ENCODE data around the gene CST2.
"Not testable (repeated sequence)": the region's sequence is repeated elsewhere in the genome, so short reads cannot be mapped to it uniquely, and the experiment has no call there.

The CST2 gene

DNA sequence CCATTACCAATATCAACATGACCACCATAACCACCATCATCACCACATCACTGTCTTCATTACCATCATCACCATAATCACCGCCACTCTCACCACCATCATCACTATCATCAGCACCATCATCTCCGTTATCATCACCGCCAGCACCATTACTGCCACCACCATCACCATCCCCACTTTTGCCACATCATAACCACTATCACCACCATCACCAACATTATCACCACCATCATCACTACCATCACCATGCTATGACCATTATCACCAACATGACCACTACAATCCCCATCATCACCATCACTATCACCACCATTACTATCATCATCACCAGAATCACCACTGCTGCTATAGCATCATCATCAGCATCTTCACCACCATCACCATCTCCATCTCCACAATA, 25.7 kb downstream of the CST2 start:
- DNase-seq = no peak

DNA sequence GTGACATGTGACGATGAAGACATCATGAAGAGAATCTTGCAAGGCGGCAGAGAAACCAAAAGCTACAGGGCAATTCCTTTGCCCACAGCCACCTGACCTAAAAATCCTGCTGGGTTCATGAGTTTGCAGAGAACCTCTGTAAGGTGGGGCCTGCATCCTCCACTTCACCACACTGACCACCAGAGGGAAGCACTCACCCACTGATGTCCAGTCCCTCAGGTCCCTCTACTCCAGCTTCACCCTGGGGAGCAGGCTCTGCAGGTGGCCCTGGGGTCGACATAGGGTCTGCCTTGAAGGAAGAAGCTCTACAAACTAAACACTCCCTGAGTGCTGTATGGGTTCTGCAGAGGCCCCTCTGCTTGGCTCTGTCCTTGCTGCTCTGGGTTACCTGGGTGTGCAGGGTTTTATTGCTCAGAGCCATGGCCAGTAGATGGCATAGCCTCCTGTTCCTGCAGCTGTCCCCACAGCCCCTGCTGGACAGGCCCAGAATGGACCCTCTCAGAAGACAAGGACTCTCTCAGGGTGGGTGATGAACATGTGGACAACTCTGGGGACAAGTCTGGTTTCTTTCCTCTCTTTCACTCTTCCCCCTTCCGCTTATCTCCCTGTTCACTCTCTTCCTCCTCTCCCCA, 27.2 kb downstream of the CST2 start:
- DNase-seq = not testable (repeated sequence)

DNA sequence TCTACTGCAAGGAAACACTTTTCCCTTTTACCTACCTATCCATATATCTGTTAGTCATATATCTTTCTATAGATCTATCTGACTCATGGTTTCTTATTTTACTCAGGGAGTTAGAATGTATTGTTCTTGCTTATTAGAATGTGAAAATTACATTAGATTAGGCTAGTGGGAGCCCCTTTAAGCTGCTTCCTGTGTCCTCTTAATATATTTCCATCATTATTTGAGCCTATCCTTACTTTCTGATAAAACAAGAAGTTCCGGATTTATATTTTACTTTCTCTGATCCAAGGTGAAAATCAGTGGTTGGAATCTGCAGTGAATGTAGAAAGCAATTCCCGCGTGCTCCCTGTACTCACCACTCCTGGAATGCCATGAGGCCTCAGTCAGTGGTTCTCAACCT, 31.0 kb downstream of the CST2 start:
- no peak for DNase-seq

DNA sequence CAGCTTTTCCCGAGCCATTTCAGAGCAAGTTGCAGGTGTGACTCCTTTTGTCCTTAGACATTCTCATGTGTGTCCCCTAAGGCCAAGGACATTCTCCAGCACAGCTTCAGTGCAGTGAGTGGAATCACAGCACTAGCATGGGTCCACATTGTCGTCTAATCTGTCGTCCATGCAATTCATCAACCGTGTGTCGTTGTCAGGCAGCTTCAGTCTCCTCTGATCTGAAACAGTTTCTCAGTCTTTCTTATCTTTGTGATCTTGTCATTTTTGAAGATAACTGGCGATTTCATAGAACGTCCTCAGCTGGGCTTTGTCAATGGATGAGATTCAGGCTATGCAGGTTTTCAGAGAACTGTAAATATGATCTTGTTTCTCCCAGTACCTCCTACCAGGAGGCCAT, 31.7 kb downstream of the CST2 start:
- DNase-seq = no peak

DNA sequence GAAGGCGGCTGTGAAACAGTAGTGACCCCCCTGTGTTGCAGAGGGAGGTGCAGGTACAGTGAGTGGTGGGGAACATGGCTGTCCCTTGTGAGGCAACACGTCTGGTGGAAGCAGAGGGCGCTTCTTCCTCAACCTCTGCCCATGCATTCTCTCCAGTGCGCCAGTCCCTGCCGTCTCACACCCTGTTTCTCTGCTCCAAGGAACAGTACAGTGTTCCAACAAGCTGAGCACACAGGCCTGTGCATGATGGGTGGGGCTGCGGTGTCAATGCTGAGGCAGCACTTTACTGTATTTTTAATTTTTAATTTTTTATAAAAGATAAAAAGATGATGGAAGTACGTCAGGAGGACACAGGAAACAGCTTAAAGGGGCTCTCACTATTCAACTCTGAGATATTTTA, 32.5 kb downstream of the CST2 start:
- DNase-seq = no peak

DNA sequence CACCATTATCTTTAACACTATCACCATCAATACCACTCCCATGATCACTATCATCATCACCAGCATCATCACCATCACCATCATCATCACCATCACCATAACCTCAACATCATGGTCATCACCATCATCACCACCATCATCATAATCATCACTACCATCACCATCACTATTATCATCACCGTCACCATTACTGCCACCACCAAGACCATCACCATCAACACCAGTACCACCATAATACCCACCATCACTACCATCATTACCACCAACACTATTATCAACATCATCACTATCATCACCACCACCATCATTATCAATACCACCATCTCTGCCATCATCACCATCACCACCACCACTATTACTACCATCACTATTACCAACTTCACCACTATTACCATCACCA, 43.1 kb downstream of the CST2 start:
- no peak for DNase-seq

DNA sequence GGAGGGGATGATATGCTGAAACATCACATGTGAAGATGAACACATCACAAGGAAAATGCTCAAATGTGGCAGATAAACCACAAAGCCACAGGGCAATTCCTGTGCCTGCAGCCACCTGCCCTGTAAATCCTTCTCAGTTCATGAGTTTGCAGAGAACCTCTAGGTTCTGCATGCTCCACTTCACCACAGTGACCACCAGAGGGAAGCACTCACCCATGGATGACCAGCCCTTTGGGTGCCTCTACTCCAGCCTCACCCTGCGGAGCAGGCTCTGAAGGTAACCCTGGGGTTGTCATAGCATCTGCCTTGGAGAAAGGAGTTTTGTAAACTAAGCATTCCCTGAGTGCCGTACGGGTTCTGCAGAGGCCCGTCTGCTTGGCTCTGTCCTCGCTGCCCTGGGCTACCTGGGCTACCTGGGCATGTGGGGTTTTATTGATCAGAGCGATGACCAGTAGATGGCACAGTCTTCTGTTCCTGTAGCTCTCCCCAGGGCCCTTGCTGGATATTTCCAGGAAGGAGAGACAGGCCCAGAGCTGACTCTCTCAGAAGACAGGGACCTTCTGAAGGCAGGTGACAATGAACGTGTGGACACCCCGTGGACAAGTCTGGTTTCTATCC, 44.1 kb downstream of the CST2 start:
- DNase-seq = no peak

DNA sequence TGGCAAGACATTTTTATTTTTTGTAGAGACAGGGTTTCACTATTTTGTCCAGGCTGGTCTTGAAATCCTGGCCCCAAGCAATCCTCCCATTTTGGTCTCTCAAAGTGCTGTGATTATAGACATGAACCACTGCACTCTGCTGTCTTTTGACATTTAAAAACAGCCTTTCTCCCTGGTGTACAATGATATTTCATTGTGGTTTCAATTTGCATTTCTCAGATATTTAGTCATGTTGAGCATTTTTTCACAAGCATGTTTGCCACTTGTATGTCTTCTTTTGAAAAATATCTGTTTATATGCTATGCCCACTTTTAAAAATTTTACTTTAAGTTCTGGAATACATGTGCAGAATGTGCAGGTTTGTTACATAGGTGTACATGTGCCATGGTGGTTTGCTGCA, 47.9 kb downstream of the CST2 start:
- not testable (repeated sequence) for DNase-seq

DNA sequence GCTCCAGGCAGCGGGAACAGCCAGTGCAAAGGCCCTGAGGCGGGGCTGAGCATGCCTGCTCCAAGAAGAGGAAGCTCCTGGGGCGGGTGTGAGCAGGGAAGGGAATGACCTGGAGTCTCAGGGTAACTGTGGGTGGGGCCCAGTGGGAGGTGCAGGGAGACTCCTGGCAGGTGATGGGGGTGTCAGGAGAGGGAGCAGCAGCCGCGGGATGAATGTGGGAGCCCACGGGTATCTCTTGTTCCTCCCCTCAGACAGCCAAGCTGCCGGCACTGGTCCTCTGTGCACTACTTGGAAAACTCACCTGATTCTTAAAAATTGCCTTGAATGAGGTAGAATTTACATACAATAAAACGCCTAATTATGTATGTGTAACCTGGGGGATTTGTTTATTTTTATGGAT, 49.1 kb downstream of the CST2 start:
- DNase-seq = not testable (repeated sequence)

DNA sequence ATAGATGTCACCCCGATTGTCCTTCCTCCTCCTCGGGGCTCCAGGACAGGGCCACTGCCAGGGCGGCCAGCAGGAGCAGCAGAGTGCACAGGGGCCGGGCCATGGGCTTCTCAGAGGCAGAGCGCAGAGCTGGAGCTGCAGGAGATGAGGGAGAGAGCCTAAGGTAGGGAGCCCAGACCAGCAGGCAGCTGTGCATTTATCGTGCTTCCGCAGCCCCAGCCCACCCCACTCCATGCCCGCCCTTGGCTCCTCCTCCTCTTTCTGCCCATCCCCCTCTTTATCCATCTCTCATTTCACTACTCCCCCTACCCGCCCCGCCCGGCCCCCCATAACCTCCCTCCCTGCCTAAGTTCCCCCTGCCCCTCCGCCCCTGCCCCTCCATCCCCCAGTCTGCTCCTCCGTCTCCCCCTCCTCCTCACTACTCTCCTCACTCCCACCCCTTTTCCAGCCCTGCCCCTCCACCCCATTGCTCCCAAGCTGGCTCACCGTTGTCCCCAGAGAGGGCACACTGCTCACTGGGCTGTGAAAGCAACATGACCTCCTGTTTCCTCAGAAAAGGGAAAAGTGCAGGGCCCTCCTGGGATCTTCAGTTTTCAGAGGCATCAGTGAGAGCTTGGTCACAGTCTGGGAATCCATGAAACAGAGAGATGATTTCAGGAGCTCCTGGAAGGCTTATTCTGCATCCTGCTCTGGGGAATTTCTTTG, 50.3 kb downstream of the CST2 start:
- DNase-seq = peak; percentile 8

DNA sequence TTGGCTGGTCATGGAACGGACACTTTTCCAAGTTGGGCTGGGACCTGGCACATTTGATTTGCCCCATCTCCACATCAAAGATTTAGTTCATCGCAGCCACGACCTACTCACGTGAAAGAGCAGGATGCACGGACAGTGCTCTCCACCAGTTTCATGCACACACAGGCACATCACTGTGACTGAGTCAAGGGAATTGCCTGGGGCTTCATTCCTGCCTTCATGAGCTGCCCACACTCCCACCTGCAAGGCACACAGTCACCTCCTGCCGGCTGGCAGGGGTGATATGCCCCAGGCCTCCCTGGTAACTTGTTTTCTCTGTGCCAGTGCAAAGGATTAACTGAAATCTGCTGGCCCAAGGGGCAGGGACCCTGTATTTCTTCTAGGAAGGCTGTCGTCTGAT, 52.4 kb downstream of the CST2 start:
- no peak for DNase-seq
